HepG2 (cell line): ENCODE data around the gene KLF16. TPM values are rescaled to one million over a fixed set of nuclear protein-coding genes. Genes with fewer than 3 reads are reported as not detected.
A peak's percentile ranks its signal among the peaks of the same experiment; 100 is the strongest.

Experiments
- ATAC-seq: fragments of 200-7000 bp; cut with Tn5 transposase; 3 replicates; pipeline ENCODE4 v1.9.1; 2020; ENCODE audit warnings: mild to moderate bottlenecking, moderate library complexity
- BruUV-seq: library from RNA; stranded (reverse); fragments of 400-500 nt; replicated peaks from 2 replicates; lab custom pipeline; 2021; lab: Mats Ljungman, UMichigan
- CTCF ChIA-PET: fragments of 300-600 bp; formaldehyde crosslinking; extraction: SDS; loops from one replicate; lab custom pipeline; 2021; ENCODE audit warnings: low total read pairs, inconsistent platforms, low intra/inter-chr PET ratio; lab: Yijun Ruan, JAX
- POLR2A ChIA-PET: fragments of 350-600 bp; sonication (Branson Sonifier 250); formaldehyde crosslinking; loops from one replicate; lab custom pipeline; 2020; ENCODE audit warnings: antibody characterized with exemption, inconsistent platforms; lab: Yijun Ruan, JAX
- DNase-seq: peaks from one replicate; pipeline ENCODE4 v3.0.0-alpha.2; 2015; ENCODE audit warnings: low spot score
- FAIRE-seq: peaks from 3 replicates; lab custom pipeline; 2011; peaks lifted over from hg19 to GRCh38; lab: Jason Lieb, UNC
- H2AFZ ChIP-seq: one replicate; pipeline ENCODE4 v1.6.1; 2011; ENCODE audit warnings: low read length, inconsistent platforms
- H3K27ac ChIP-seq: fragments of 300-600 bp; 3 replicates; pipeline ENCODE4 v1.8.0; 2011; ENCODE audit warnings: mixed run types, mild to moderate bottlenecking, mixed read lengths, low read length, inconsistent platforms; ENCODE audit not compliant: insufficient read depth; ENCODE audit errors: extremely low read length
- H3K27me3 ChIP-seq, 2 experiments: fragments of 200-600 bp in 1 of 2; 2 replicates in 1 of 2; 3 replicates in 1 of 2; pipeline versions ENCODE4 v1.6.0 to v1.8.0; 2011; ENCODE audit warnings: low read length in 2 of 2, mild to moderate bottlenecking in 2 of 2, moderate library complexity in 2 of 2, inconsistent platforms in 1 of 2; ENCODE audit not compliant: insufficient read depth in 2 of 2, control insufficient read depth in 1 of 2
- H3K36me3 ChIP-seq, 2 experiments: fragments of 200-600 bp in 1 of 2; replicated peaks in 1 of 2; 2 replicates in 1 of 2; 3 replicates in 1 of 2; pipeline versions ENCODE4 v1.5.1 to v1.8.0; 2011; ENCODE audit warnings: low read length in 2 of 2, inconsistent platforms in 1 of 2; ENCODE audit not compliant: insufficient read depth in 2 of 2, control insufficient read depth in 1 of 2
- H3K4me1 ChIP-seq: 2 replicates; pipeline ENCODE4 v1.5.1; 2012; ENCODE audit warnings: low read length, inconsistent platforms; ENCODE audit not compliant: insufficient read depth
- H3K4me2 ChIP-seq: 2 replicates; pipeline ENCODE4 v1.6.0; 2011; ENCODE audit warnings: low read depth, low read length, inconsistent platforms
- H3K4me3 ChIP-seq, 3 experiments: fragments of 200-600 bp in 1 of 3; sonication (generic), shearing (Covaris generic) in 1 of 3; replicated peaks in 1 of 3; 2 replicates each; pipeline ENCODE4 v1.5.1; 2011 to 2016; ENCODE audit warnings: low read length in 3 of 3, inconsistent platforms in 2 of 3, low read depth in 2 of 3, mild to moderate bottlenecking in 2 of 3, control low read depth in 1 of 3, mixed read lengths in 1 of 3; ENCODE audit not compliant: insufficient read depth in 1 of 3
- H3K79me2 ChIP-seq: one replicate; pipeline ENCODE4 v1.6.1; 2011; ENCODE audit warnings: low read length, inconsistent platforms; ENCODE audit not compliant: insufficient read depth
- H3K9ac ChIP-seq: 2 replicates; pipeline ENCODE4 v1.6.0; 2011; ENCODE audit warnings: mild to moderate bottlenecking, low read depth, low read length, inconsistent platforms; ENCODE audit not compliant: insufficient read depth
- H3K9me3 ChIP-seq: 2 replicates; pipeline ENCODE4 v1.5.1; 2012; ENCODE audit warnings: mild to moderate bottlenecking, low read length
- H4K20me1 ChIP-seq: 2 replicates; pipeline ENCODE4 v1.6.0; 2011; ENCODE audit warnings: inconsistent platforms, mild to moderate bottlenecking, low read length, moderate library complexity; ENCODE audit not compliant: insufficient read depth
- ELF3 ChIP-seq: IDR thresholded peaks from 2 replicates; pipeline ENCODE4 v1.6.1; 2016; ENCODE audit warnings: missing genetic modification reagents, missing compliant biosample characterization
- RBFOX2 ChIP-seq: fragments of 200-400 bp; formaldehyde crosslinking; IDR thresholded peaks from 2 replicates; pipeline ENCODE4 v1.6.1; 2017; ENCODE audit warnings: low read depth, mild to moderate bottlenecking, low read length
- THAP9 ChIP-seq: sonication (generic); formaldehyde crosslinking; IDR thresholded peaks from 2 replicates; pipeline ENCODE4; 2020; ENCODE audit warnings: missing genetic modification reagents, mild to moderate bottlenecking, borderline replicate concordance
- TRIM24 ChIP-seq: sonication (generic); formaldehyde crosslinking; IDR thresholded peaks from 2 replicates; pipeline ENCODE4 v1.8.0; 2022; ENCODE audit warnings: mild to moderate bottlenecking, missing genetic modification reagents
- UBTF ChIP-seq: sonication (generic); formaldehyde crosslinking; IDR thresholded peaks from 2 replicates; pipeline ENCODE4 v1.4.0; 2020; ENCODE audit warnings: mild to moderate bottlenecking, missing genetic modification reagents
- ZC3H13 ChIP-seq: sonication (generic); formaldehyde crosslinking; IDR thresholded peaks from 2 replicates; pipeline ENCODE4 v1.8.1; 2023; ENCODE audit warnings: mild to moderate bottlenecking, missing genetic modification reagents, moderate library complexity
- ZNF335 ChIP-seq: sonication (generic); formaldehyde crosslinking; IDR thresholded peaks from 2 replicates; pipeline ENCODE4 v1.4.0; 2020; ENCODE audit warnings: missing genetic modification reagents
- ZNF572 ChIP-seq: sonication (generic); formaldehyde crosslinking; IDR thresholded peaks from 2 replicates; pipeline ENCODE4 v1.5.1; 2020; ENCODE audit warnings: mild to moderate bottlenecking, missing genetic modification reagents
- WGBS: methylation state at CpG from one replicate; pipeline ENCODE4 v1.1.6; 2017; ENCODE audit warnings: low lambda C conversion rate; 5-methylcytosine and 5-hydroxymethylcytosine counted together
- in situ Hi-C: cut with HindIII; loops from 2 replicates; pipeline ENCODE4 v1.10.0; 2017; ENCODE audit warnings: low pct_unique_long_range_greater_than_20kb; ENCODE audit not compliant: extremely low pct_ligation_motif_present
- intact Hi-C: fragments of 100-400 bp; cut with micrococcal nuclease; formaldehyde crosslinking; loops from one replicate; pipeline ENCODE4 v1.10.0; 2022; ENCODE audit not compliant: unreplicated experiment
- polyA plus RNA-seq, 8 experiments: library from polyadenylated mRNA; depleted of rRNA in 3 of 8; stranded (reverse) in 7 of 8; unstranded in 1 of 8; fragments of >200 nt; fragmentation: Illumina TruSeq in 4 of 8; extraction: Trizol in 4 of 8; gene quantifications; 2 replicates each; pipeline versions ENCODE4 v1.2.1 to v1.2.3, GENCODE V29; 2011 to 2016; ENCODE audit warnings: low read depth in 4 of 8, missing spikeins in 1 of 8, mixed read lengths in 1 of 8; ENCODE audit not compliant: insufficient read depth in 1 of 8
- total RNA-seq, 5 experiments: library from RNA; depleted of rRNA; stranded (reverse); fragments of >200 nt; fragmentation: Illumina TruSeq; extraction: Trizol; gene quantifications; 2 replicates each; pipeline ENCODE4 v1.2.3, GENCODE V29; 2016; ENCODE audit warnings: low read depth in 1 of 5
- TF ChIP-seq, protein P1 (sequence below): sonication (generic); formaldehyde crosslinking; IDR thresholded peaks from 2 replicates; pipeline ENCODE4 v1.4.0; 2020; ENCODE audit warnings: missing genetic modification reagents; ENCODE audit errors: not compliant biosample characterization
- TF ChIP-seq, protein P2 (sequence below): IDR thresholded peaks from 2 replicates; pipeline ENCODE4 v1.6.1; 2016; ENCODE audit warnings: missing biosample characterization, missing genetic modification reagents, low read depth
- TF ChIP-seq, protein P3 (sequence below): IDR thresholded peaks from 2 replicates; pipeline ENCODE4 v1.6.1; 2012; ENCODE audit warnings: low read depth, low read length, improper control_type of control experiment
- TF ChIP-seq, protein P4 (sequence below): sonication (generic); formaldehyde crosslinking; IDR thresholded peaks from 2 replicates; pipeline ENCODE4 v1.5.0; 2020; ENCODE audit warnings: missing genetic modification reagents

The KLF16 gene
- total and polyA plus RNA-seq, 2 of the 13 experiments (the other 11 are each of a cell fraction or from before 2014, with no cell fraction given), result 3.5 to 6.7 TPM

DNA sequence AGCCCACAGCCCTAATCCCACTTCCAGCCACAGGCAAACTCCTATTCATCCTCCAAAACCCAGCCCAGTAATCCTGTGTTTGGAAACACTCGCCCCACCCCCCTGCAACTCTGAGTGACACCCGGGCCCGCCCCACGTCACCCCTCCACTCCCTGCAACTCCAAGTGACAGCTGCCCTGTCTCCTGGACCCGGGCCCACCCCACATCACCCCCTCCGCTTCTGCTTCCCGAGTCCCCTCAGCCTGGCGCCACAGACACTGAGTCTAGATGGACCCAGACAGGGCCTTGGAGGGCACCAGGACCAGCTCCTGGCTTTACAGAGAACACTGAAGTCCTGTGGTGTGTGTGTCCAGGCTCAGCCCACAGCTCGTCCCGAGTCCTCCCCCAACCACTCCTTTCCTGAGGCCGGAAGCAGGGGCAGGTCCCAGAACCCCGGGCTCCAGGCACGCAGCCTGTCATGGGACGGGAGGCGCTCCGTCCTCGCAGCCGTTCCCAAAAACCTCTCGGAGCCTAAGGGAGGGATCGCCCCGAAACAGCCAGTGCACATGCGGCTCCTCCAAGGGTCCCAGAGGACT, 22.8 kb downstream of the KLF16 start:
- ChIA-PET POLR2A (interaction anchor here (0.8 to 1.4 kb wide), 6 partner anchors 17 to 35 kb away, joined by 3 to 6 read pairs (median 4); no protein-coding TSS in a partner anchor), CTCF (no interaction called here)
- H3K9me3 ChIP-seq, result no peaks in the 10 kb centered on the region
- H3K27ac ChIP-seq, result peak overlapping the region; percentile 74
- no TSS peak for BruUV-seq
- H4K20me1 ChIP-seq, result peaks cover 26% of the 10 kb centered on the region; the same call in 1 of the 2 replicates
- in situ Hi-C loops (no loop called here), intact Hi-C loops (no loop called here)
- DNase-seq, result peak; percentile 53
- peaks cover 0 to 22% of the 10 kb centered on the region in 2 experiments; a peak in 1 of 5 replicates for H3K36me3 ChIP-seq
- H3K4me1 ChIP-seq, result peaks cover 55% of the 10 kb centered on the region
- H2AFZ ChIP-seq, result no peak overlapping the region
- FAIRE-seq, result peak; percentile 46
- peak overlapping the region; percentile 83 for H3K4me2 ChIP-seq
- 8% methylated on average over 18 of the region's 22 CpGs for WGBS
- H3K4me3 ChIP-seq, result peak overlapping the region; percentile 49 to 72 (median 70)
- peaks cover 65% of the 10 kb centered on the region for H3K79me2 ChIP-seq
- peak; percentile 64 for ATAC-seq
- H3K9ac ChIP-seq, result peak overlapping the region; percentile 64
- no peaks in the 10 kb centered on the region for H3K27me3 ChIP-seq
- TF ChIP-seq THAP9, result peak; percentile 24; the same call in 1 of the 2 replicates
- TF ChIP-seq ZNF572 (CRISPR knock-in tag), result no peak
- TF ChIP-seq, protein P1, sequence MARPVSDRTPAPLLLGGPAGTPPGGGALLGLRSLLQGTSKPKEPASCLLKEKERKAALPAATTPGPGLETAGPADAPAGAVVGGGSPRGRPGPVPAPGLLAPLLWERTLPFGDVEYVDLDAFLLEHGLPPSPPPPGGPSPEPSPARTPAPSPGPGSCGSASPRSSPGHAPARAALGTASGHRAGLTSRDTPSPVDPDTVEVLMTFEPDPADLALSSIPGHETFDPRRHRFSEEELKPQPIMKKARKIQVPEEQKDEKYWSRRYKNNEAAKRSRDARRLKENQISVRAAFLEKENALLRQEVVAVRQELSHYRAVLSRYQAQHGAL (CRISPR knock-in tag), result no peak
- TF ChIP-seq UBTF (CRISPR knock-in tag), result peak; percentile 23
- TF ChIP-seq, protein P2, sequence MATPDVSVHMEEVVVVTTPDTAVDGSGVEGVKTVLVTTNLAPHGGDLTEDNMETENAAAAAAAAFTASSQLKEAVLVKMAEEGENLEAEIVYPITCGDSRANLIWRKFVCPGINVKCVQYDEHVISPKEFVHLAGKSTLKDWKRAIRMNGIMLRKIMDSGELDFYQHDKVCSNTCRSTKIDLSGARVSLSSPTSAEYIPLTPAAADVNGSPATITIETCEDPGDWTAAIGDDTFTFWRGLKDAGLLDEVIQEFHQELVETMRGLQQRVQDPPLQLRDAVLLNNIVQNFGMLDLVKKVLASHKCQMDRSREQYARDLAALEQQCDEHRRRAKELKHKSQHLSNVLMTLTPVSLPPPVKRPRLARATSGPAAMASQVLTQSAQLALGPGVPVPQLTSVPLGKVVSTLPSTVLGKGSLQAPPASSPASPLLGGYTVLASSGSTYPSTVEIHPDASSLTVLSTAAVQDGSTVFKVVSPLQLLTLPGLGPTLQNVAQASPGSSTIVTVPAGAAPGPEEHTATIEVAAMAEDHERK (CRISPR knock-in tag), result no peak
- TF ChIP-seq ZC3H13 (CRISPR knock-in tag), result peak; percentile 63; the same call in 1 of the 2 replicates
- TF ChIP-seq, protein P3, sequence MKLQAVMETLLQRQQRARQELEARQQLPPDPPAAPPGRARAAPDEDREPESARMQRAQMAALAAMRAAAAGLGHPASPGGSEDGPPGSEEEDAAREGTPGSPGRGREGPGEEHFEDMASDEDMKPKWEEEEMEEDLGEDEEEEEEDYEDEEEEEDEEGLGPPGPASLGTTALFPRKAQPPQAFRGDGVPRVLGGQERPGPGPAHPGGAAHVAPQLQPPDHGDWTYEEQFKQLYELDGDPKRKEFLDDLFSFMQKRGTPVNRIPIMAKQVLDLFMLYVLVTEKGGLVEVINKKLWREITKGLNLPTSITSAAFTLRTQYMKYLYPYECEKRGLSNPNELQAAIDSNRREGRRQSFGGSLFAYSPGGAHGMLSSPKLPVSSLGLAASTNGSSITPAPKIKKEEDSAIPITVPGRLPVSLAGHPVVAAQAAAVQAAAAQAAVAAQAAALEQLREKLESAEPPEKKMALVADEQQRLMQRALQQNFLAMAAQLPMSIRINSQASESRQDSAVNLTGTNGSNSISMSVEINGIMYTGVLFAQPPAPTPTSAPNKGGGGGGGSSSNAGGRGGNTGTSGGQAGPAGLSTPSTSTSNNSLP, result no peak
- TF ChIP-seq TRIM24 (CRISPR knock-in tag), result no peak
- TF ChIP-seq, protein P4, sequence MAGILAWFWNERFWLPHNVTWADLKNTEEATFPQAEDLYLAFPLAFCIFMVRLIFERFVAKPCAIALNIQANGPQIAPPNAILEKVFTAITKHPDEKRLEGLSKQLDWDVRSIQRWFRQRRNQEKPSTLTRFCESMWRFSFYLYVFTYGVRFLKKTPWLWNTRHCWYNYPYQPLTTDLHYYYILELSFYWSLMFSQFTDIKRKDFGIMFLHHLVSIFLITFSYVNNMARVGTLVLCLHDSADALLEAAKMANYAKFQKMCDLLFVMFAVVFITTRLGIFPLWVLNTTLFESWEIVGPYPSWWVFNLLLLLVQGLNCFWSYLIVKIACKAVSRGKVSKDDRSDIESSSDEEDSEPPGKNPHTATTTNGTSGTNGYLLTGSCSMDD, result no peak
- peak; percentile 24; the same call in 1 of the 2 replicates for TF ChIP-seq ELF3
- TF ChIP-seq RBFOX2, result peak; percentile 6; the same call in 1 of the 2 replicates
- TF ChIP-seq ZNF335 (CRISPR knock-in tag), result 0 out of 2 replicates have a peak, but pooled peaks have one; percentile 51
